HepG2 (cell line): ENCODE data around the gene DIS3L2.

Source experiments
- POLR2AphosphoS5 ChIP-seq: IDR thresholded peaks from 2 replicates; pipeline ENCODE4 v1.6.1; 2012; ENCODE audit warnings: low read depth, low read length
- ZBTB20 ChIP-seq: sonication (generic); formaldehyde crosslinking; IDR thresholded peaks from 2 replicates; pipeline ENCODE4 v1.8.1; 2023; ENCODE audit warnings: missing genetic modification reagents, low read depth, mild to moderate bottlenecking, borderline replicate concordance

GRCh38 chr2:232354069-232354468 is 392.6 kb downstream of the DIS3L2 start:
- TF ChIP-seq POLR2AphosphoS5 = no peak
- TF ChIP-seq ZBTB20 = no peak
